ENCODE measurements around the gene CXCL1.

DNA sequence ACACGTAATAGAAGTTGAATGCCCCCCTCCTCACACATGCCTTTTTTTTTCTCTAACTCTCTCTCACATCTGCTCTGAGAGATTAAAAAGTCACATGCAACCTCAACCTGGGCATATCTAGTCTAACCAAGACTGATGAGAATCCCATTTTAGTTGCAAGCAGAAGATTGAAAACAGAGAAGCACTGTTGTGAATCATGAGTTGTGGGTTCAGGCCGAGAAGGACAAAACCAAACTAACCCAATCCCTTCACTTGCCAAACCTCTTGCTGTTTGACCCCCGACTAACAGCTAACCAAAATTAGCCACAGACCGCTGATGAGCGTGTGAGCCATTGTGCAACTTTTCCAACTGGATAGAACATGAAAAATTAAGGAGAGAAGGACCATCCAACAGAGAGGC is 31.8 kb downstream of the CXCL1 start:
- TF ChIP-seq ZNF274 (IDR thresholded peaks at IDR 0.05; ENCODE audit: low read depth, low read length): no peak
- TF ChIP-seq YY1 (IDR thresholded peaks at IDR 0.05; ENCODE audit: insufficient read depth, insufficient read length): no peak
